Neuron (in vitro differentiated cells): Measurements from ENCODE around the gene GLYAT.

Experiments
- H2AFZ ChIP-seq: one replicate; pipeline ENCODE4 v1.6.1; 2013; ENCODE audit warnings: low read depth, mild to moderate bottlenecking, inconsistent platforms, low read length, moderate library complexity
- H3K27me3 ChIP-seq: one replicate; pipeline ENCODE4 v1.6.1; 2013; ENCODE audit warnings: low read length; ENCODE audit not compliant: insufficient read depth
- H3K36me3 ChIP-seq: one replicate; pipeline ENCODE4 v1.6.1; 2013; ENCODE audit warnings: low read length; ENCODE audit not compliant: insufficient read depth
- H3K4me1 ChIP-seq: one replicate; pipeline ENCODE4 v1.6.1; 2013; ENCODE audit warnings: low read length; ENCODE audit not compliant: insufficient read depth
- H3K4me3 ChIP-seq: 2 replicates; pipeline ENCODE4 v1.5.1; 2013; ENCODE audit warnings: mild to moderate bottlenecking, low read length, moderate library complexity
- H3K9me3 ChIP-seq: one replicate; pipeline ENCODE4 v1.6.1; 2013; ENCODE audit warnings: low read length

The GLYAT gene

DNA sequence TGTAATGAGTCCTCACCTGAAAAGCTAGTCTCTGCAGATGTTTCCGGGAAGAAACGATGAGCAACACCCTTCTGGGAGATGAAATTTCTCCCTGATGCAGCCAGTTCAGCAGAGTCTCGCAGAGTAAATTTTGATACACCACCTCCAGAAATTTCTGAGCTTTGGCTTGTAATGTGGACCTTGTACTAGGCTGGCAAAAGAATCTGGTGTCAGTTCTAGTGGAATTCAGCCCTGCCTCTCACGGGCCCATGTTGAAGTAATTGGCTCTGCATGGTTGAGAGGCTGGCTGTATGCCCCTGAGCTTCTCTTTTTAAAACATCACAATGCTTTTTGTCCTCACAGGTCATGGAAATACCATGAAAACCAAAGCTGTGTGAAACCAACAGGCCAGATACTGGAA lies at the start of gene GLYAT:
TSS of gene GLYAT (minus strand) at position 125 of the 400 bp plus-strand sequence. CDS start 7,447 bp downstream, outside the sequence.
- no peaks in the 10 kb centered on the region for H3K36me3 ChIP-seq
- H3K4me1 ChIP-seq = peaks cover 5% of the 10 kb centered on the region
- no peaks in the 10 kb centered on the region for H3K27me3 ChIP-seq
- no peak within 1 kb of the TSS for H2AFZ ChIP-seq
- no peaks in the 10 kb centered on the region for H3K9me3 ChIP-seq
- H3K4me3 ChIP-seq = no peak within 1 kb of the TSS

DNA sequence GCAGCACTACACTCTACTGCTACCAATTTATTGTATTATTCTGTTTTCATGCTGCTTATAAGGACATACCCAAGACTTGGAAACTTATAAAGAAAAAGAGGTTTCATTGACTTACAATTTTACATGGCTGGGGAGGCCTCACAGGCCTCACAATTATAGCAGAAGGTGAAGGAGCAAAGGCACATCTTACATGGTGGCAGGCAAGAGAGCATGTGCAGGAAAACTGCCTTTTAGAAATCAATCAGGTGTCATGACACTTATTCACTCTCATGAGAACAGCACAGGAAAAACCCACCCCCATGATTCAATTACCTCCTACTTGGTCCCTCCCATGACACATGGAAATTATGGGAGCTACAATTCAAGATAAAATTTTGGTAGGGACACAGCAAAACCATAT lies 49.6 kb upstream of the GLYAT start:
- Histone ChIP-seq H3K9me3 (no peaks in the 10 kb centered on the region), H3K4me1 (no peaks in the 10 kb centered on the region), H2AFZ (no peak overlapping the region), H3K4me3 (no peak overlapping the region), H3K36me3 (no peaks in the 10 kb centered on the region), H3K27me3 (no peaks in the 10 kb centered on the region)

DNA sequence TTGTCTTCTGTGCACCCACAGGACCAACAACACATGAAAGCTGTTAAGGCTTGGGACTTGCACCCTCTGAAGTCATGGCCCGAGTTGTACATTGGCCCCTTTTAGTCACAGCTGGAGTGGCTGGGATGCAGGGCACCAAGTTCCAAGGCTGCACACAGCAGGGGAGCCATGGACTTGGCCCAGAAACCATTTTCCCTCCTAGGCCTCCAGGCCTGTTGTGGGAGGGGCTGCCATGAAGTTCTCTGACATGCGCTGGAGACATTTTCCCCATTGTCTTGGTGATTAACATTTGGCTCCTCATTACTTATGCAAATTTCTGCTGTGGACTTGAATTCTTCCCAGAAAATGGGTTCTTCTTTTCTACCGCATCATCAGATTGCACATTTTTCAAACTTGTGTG lies 48.8 kb upstream of the GLYAT start:
- no peaks in the 10 kb centered on the region for H3K9me3 ChIP-seq
- H3K27me3 ChIP-seq = peaks cover 4% of the 10 kb centered on the region
- no peak overlapping the region for H3K4me3 ChIP-seq
- no peak overlapping the region for H2AFZ ChIP-seq
- no peaks in the 10 kb centered on the region for H3K4me1 ChIP-seq
- H3K36me3 ChIP-seq = no peaks in the 10 kb centered on the region

GRCh38 chr11:58776891-58777710 lies 45.4 kb upstream of the GLYAT start:
- H3K9me3 ChIP-seq = no peaks in the 10 kb centered on the region
- no peaks in the 10 kb centered on the region for H3K4me1 ChIP-seq
- no peaks in the 10 kb centered on the region for H3K36me3 ChIP-seq
- H3K4me3 ChIP-seq = no peak overlapping the region
- peaks cover 4% of the 10 kb centered on the region for H3K27me3 ChIP-seq
- no peak overlapping the region for H2AFZ ChIP-seq

DNA sequence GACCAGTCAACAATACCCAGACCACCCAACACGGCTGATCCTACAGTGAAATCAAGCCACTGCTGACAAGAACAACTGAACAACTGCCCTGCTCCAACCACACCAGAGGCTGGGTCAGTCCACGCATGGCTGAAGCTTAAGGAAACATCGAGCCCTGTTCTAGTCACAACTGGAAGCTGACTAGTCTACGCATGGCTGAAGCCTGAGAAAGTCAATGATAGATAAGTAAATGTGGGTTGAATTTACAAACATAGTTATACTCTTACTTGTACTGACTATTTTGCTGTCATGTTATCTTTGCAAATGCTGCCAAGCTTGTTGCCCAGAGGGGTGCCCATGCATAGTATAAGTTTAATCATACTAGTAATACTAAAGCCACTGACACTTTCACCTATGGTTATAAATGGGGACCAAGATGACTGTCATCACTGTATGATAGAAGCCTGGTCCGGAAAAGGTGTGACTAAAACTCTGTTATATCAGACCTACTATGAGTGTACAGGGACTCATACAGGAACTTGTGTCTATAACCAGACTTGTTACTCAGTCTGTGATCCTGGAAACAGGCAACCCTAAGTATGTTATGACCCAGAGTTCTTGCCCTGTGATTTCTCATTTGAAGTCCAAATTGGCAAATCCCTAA lies 43.4 kb upstream of the GLYAT start:
- H3K4me3 ChIP-seq = no peak overlapping the region

GRCh38 chr11:58774164-58774593 lies 42.4 kb upstream of the GLYAT start:
- Histone ChIP-seq H3K4me1 (no peaks in the 10 kb centered on the region), H3K36me3 (no peaks in the 10 kb centered on the region), H3K27me3 (peaks cover 4% of the 10 kb centered on the region), H2AFZ (no peak overlapping the region), H3K4me3 (no peak overlapping the region), H3K9me3 (no peaks in the 10 kb centered on the region)

More for the DNA sequence above, 43.4 kb upstream of the GLYAT start:
- no peaks in the 10 kb centered on the region for H3K9me3 ChIP-seq
- no peaks in the 10 kb centered on the region for H3K36me3 ChIP-seq
- no peak overlapping the region for H2AFZ ChIP-seq
- peaks cover 4% of the 10 kb centered on the region for H3K27me3 ChIP-seq
- no peaks in the 10 kb centered on the region for H3K4me1 ChIP-seq

GRCh38 chr11:58773337-58773736 lies 41.6 kb upstream of the GLYAT start:
- Histone ChIP-seq H2AFZ (no peak overlapping the region), H3K27me3 (peaks cover 5% of the 10 kb centered on the region), H3K4me1 (no peaks in the 10 kb centered on the region), H3K9me3 (no peaks in the 10 kb centered on the region), H3K4me3 (no peak overlapping the region), H3K36me3 (no peaks in the 10 kb centered on the region)

- Histone ChIP-seq H3K36me3 (no peaks in the 10 kb centered on the region), H3K27me3 (peaks cover 9% of the 10 kb centered on the region), H2AFZ (no peak overlapping the region), H3K9me3 (no peaks in the 10 kb centered on the region), H3K4me1 (no peaks in the 10 kb centered on the region), H3K4me3 (no peak overlapping the region)
Observed at GRCh38 chr11:58772329-58773285, 40.9 kb upstream of the GLYAT start.

DNA sequence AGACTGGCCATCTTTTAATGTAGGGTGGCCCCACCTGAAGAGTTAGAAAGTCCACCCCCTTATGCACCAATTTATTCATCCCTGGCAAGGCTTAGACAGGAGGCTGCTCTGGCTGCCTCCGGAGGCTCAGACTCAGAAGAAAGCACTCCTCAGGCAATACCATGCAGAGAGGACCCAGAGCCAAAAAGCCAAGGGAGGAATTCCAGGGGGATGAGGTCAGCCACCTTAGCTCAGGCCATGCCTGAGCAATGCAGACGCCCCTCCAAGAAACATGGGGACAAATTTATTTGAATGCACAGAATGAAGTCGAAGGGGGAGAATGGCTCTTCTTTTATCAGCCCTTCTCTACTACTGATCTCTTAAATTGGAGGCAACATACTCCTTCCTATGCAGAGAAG lies 39.7 kb upstream of the GLYAT start:
- H3K9me3 ChIP-seq = no peaks in the 10 kb centered on the region
- no peaks in the 10 kb centered on the region for H3K4me1 ChIP-seq
- H3K27me3 ChIP-seq = peaks cover 9% of the 10 kb centered on the region
- no peak overlapping the region for H3K4me3 ChIP-seq
- no peaks in the 10 kb centered on the region for H3K36me3 ChIP-seq
- H2AFZ ChIP-seq = no peak overlapping the region

DNA sequence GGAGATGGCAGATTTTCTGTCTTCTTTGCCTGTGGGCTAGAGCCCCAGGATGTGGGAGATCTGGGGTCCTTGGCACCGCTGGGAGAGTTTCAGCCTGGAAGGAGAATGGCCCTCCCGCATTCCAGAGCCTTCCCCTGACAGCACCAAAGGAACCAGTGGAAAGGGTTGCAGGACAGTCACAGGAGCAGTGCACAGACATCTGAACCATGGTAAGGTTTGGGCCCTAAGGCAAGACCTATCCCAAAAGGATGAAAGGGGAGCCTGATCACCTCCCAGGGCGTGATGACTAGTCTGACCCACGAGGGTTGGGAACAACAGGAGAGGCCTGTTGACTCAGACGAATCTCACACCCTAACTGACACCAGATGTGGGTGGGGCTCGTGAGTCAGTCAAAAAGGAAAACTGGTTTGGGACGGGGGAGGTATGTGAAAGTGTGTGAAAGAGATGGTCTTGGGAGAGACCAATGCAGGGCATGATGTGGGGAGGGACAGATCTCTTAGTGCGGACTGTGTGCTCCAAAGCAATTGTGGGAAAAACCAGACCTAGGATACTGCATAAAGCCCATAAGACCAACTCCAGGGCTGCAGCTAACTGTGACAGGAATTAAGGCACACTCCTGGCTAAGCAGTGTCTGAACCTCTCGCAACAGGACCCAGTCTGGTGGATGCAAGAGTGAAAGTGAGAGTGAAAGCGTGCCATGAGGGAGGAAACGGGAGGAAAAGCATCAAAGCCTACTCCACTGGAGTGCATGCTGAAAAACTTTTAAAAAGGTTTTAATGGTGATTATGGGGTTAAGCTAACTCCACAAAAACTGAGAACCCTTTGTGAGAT lies 39.1 kb upstream of the GLYAT start:
- Histone ChIP-seq H2AFZ (no peak overlapping the region), H3K27me3 (peaks cover 5% of the 10 kb centered on the region), H3K9me3 (no peaks in the 10 kb centered on the region), H3K4me1 (no peaks in the 10 kb centered on the region), H3K4me3 (no peak overlapping the region), H3K36me3 (no peaks in the 10 kb centered on the region)

DNA sequence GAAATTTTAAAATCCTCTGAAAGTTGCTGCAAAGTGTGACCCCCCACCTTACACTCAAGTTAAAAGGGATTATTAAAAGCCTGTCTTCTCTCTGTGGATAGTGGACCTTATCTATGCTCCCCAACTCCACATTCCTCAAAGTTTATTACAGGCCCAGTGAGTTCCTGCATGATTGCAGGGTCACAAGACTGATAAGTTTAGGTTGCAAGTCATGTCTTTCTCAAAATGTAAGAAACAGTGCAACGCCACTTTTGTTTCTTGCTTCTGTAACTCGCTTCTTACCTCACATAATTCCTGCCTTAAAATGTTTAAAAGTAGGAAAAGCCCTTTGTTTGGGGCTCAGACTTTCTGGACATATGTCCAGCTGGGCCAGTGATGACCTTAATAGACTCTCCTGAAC lies 38.4 kb upstream of the GLYAT start:
- H3K9me3 ChIP-seq = no peaks in the 10 kb centered on the region
- H3K27me3 ChIP-seq = peaks cover 5% of the 10 kb centered on the region
- H3K4me1 ChIP-seq = no peaks in the 10 kb centered on the region

DNA sequence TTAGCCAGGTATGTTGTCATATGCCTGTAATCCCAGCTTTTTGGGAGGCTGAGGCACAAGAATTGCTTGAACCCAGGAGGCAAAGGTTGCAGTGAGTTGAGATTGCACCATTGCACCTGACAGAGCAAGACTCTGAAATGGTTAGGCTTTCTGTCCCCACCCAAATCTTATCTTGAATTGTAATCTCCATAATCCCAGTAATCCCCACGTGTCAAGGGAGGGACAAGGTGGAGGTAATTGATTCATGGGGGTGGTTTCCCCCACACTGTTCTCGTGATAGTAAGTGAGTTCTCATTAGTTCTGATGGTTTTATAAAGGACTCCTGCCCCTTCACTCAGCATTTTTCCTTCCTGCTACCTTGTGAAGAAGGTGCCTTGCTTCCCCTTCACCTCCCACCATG lies 37.6 kb upstream of the GLYAT start:
- H2AFZ ChIP-seq = no peak overlapping the region
- no peaks in the 10 kb centered on the region for H3K36me3 ChIP-seq
- no peaks in the 10 kb centered on the region for H3K4me1 ChIP-seq
- H3K4me3 ChIP-seq = no peak overlapping the region
- peaks cover 9% of the 10 kb centered on the region for H3K27me3 ChIP-seq
- H3K9me3 ChIP-seq = no peaks in the 10 kb centered on the region

More for the DNA sequence above, 38.4 kb upstream of the GLYAT start:
- no peak overlapping the region for H3K4me3 ChIP-seq
- no peak overlapping the region for H2AFZ ChIP-seq
- no peaks in the 10 kb centered on the region for H3K36me3 ChIP-seq
